Testis (tissue), 3 donors: ENCODE measurements around the gene BTN2A1. TPM values are rescaled to one million over a fixed set of nuclear protein-coding genes. Genes with fewer than 3 reads are reported as not detected.

Source experiments
- DNase-seq: peaks from one replicate; pipeline ENCODE4 v3.0.0-alpha.2; 2019
- H3K27ac ChIP-seq, 2 donors: fragments of 200-600 bp; sonication (generic); one replicate each; pipeline ENCODE4 v1.5.1; 2019
- H3K27me3 ChIP-seq: fragments of 200-600 bp; sonication (generic); one replicate; pipeline ENCODE4 v1.5.1; 2019
- H3K36me3 ChIP-seq: fragments of 200-600 bp; sonication (generic); one replicate; pipeline ENCODE4 v1.5.1; 2017; ENCODE audit warnings: low read depth; ENCODE audit errors: missing control alignments
- H3K4me1 ChIP-seq: fragments of 200-600 bp; sonication (generic); one replicate; pipeline ENCODE4 v1.5.1; 2019
- H3K4me3 ChIP-seq, 2 donors: fragments of 200-600 bp; sonication (generic); one replicate each; pipeline ENCODE4 v1.5.1; 2017 to 2019
- H3K9me3 ChIP-seq: fragments of 200-600 bp; sonication (generic); one replicate; pipeline ENCODE4 v1.5.1; 2017
- POLR2A ChIP-seq: fragments of 450-650 bp; IDR thresholded peaks from one replicate; pipeline ENCODE4 v1.6.1; 2017; ENCODE audit warnings: antibody characterized with exemption, mild to moderate bottlenecking, moderate library complexity
- WGBS, 2 donors: methylation state at CpG; one replicate each; pipeline ENCODE4 v1.1.5; 2018; 5-methylcytosine and 5-hydroxymethylcytosine counted together
- intact Hi-C: fragments of 100-400 bp; cut with DNase I; formaldehyde crosslinking; loops from one replicate; pipeline ENCODE4 v1.15.1; 2023; ENCODE audit warnings: low total_unique reads
- polyA plus RNA-seq: library from polyadenylated mRNA; stranded (reverse); fragments of 350-450 nt; fragmentation: Illumina TruSeq; extraction: RNeasy Lipid Tissue Mini Kit (QIAGEN cat#74804); gene quantifications from one replicate; pipeline ENCODE4 v1.2.3, GENCODE V29; 2014; ENCODE audit warnings: low read depth, low replicate concordance; ENCODE audit not compliant: insufficient read depth
- total RNA-seq, 2 donors: library from RNA; depleted of rRNA; stranded (reverse); fragments of >200 nt; gene quantifications; one replicate each; pipeline ENCODE4 v1.2.3, GENCODE V29; 2016
- TF ChIP-seq, protein P1 (sequence below), 3 experiments: fragments of 450-650 bp in 2 of 3; fragments of 200-600 bp in 1 of 3; sonication (generic) in 1 of 3; IDR thresholded peaks; one replicate each; pipeline ENCODE4 v1.5.1; 2016 to 2019; ENCODE audit warnings: antibody characterized with exemption in 3 of 3, mild to moderate bottlenecking in 2 of 3, moderate library complexity in 1 of 3

Gene BTN2A1
- total and polyA plus RNA-seq, 3 donors from 2014 or later: 26.0 to 27.9 (median 27.6) TPM

DNA sequence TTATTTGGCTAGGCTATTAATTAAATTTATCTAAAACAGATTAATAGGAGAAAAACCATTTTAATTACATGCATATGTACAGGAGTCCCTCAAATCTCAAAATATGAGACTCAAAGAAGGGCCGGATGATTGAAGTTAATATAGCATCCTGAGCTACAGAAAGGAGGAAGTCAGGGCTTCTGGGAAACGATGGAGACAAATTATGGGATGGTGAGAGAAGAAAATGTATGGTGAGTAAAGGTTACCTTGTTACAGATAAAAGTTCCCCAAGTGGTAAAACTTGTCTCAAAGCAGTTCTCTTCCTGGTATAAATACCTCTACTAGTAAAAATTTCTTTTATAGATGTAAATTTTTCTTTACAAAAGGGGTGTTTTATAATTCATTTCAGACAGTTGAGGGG, 26.4 kb downstream of the BTN2A1 start:
- H3K4me3 ChIP-seq: no peak overlapping the region
- H3K9me3 ChIP-seq: no peaks in the 10 kb centered on the region
- 72 to 78% methylated on average over 2 of the region's 2 CpGs for WGBS, 2 donors
- no peak overlapping the region for H3K27ac ChIP-seq
- H3K27me3 ChIP-seq: no peaks in the 10 kb centered on the region
- TF ChIP-seq POLR2A: no peak
- TF ChIP-seq, protein P1, sequence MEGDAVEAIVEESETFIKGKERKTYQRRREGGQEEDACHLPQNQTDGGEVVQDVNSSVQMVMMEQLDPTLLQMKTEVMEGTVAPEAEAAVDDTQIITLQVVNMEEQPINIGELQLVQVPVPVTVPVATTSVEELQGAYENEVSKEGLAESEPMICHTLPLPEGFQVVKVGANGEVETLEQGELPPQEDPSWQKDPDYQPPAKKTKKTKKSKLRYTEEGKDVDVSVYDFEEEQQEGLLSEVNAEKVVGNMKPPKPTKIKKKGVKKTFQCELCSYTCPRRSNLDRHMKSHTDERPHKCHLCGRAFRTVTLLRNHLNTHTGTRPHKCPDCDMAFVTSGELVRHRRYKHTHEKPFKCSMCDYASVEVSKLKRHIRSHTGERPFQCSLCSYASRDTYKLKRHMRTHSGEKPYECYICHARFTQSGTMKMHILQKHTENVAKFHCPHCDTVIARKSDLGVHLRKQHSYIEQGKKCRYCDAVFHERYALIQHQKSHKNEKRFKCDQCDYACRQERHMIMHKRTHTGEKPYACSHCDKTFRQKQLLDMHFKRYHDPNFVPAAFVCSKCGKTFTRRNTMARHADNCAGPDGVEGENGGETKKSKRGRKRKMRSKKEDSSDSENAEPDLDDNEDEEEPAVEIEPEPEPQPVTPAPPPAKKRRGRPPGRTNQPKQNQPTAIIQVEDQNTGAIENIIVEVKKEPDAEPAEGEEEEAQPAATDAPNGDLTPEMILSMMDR (IDR thresholded peaks at IDR 0.05): no peak
- H3K4me1 ChIP-seq: no peaks in the 10 kb centered on the region
- H3K36me3 ChIP-seq: no peaks in the 10 kb centered on the region
- intact Hi-C loops: no loop called here
- no peak for DNase-seq

DNA sequence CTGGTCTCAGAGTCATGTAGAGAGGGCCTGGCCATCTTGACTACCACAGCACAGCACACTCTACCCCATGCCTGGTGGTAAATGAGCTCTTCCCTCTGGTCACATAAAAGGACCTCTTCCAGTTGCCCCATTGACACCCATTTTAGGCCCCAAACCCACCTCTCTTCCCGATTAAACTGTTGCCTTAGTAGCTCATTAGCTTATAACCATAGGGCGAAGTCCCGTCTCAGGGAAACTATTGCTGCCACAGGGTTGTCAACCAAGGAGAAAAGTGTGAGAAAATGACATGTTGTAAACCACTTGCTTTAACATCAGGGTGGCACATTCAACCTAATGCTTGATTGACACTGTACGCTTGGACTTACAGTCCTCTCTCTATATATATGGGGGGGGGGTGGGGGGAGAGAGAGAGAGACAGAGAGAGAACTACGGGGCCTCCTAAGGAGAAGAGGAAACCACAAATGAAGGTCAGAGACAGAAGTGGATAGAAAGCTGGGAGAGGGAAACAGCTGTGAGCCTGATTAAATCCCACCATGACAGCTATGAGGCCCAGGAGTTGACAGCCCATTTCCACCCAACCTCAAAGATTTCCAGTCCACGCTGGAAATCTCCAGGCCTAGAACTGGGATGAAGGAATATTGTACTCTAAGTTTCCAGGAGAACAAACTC, 27.5 kb downstream of the BTN2A1 start:
- H3K4me3 ChIP-seq: no peak overlapping the region
- H3K27me3 ChIP-seq: no peaks in the 10 kb centered on the region
- TF ChIP-seq, protein P1 (IDR thresholded peaks at IDR 0.05): no peak
- no peak for TF ChIP-seq POLR2A
- WGBS, 2 donors: 82 to 86% methylated on average over 6 of the region's 6 CpGs
- DNase-seq: no peak
- H3K4me1 ChIP-seq: no peaks in the 10 kb centered on the region
- H3K27ac ChIP-seq: no peak overlapping the region
- intact Hi-C loops: no loop called here
- H3K36me3 ChIP-seq: no peaks in the 10 kb centered on the region
- no peaks in the 10 kb centered on the region for H3K9me3 ChIP-seq

DNA sequence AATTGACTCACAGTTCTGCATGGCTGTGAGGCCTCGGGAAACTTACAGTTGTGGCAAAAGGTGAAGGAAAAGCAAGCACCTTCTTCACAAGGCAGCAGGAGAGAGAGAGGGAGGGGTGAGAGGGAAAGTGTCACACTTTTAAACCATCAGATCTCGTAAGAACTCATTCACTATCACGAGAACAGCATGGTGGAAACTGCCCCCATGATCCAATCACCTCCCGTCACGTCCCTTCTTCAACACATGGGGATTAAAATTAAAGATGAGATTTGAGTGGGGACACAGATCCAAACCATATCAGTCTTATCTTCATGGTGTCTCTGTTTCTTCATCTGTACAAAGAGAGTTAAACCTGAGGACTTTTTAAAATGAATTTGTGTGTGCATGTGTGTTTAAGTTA, 28.6 kb downstream of the BTN2A1 start:
- H3K9me3 ChIP-seq: no peaks in the 10 kb centered on the region
- H3K27ac ChIP-seq: no peak overlapping the region
- TF ChIP-seq, protein P1 (IDR thresholded peaks at IDR 0.05): no peak
- no peak for TF ChIP-seq POLR2A
- H3K4me1 ChIP-seq: no peaks in the 10 kb centered on the region
- H3K36me3 ChIP-seq: no peaks in the 10 kb centered on the region
- H3K4me3 ChIP-seq: no peak overlapping the region
- no peak for DNase-seq
- intact Hi-C loops: no loop called here
- WGBS, 2 donors: 88 to 91% methylated on average over 5 of the region's 5 CpGs
- no peaks in the 10 kb centered on the region for H3K27me3 ChIP-seq

DNA sequence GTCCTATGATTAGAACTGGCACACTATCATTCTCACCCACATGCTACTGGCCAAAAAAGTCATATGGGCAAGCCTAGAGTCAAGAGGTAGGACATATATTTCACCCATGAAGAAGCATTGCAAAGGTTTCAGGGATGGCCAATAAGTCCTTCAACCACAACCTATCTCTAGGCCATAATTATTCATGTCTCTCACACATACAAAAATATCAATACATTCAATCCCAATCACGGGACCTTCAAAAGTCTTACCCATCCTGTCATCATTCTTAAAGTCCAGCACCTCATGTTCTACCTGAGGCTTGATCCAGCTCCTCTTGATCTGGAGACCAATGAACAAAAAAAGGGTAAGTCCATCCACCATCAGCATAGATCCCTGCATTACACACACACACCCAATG, 29.7 kb downstream of the BTN2A1 start:
- TF ChIP-seq, protein P1 (IDR thresholded peaks at IDR 0.05): no peak
- no peak for TF ChIP-seq POLR2A
- DNase-seq: no peak
- H3K4me1 ChIP-seq: no peaks in the 10 kb centered on the region
- 88% methylated on average over 1 of the region's 1 CpG for WGBS, 2 donors
- H3K27ac ChIP-seq: no peak overlapping the region
- H3K36me3 ChIP-seq: no peaks in the 10 kb centered on the region
- intact Hi-C loops: no loop called here
- no peak overlapping the region for H3K4me3 ChIP-seq
- no peaks in the 10 kb centered on the region for H3K9me3 ChIP-seq
- no peaks in the 10 kb centered on the region for H3K27me3 ChIP-seq
